Psoas muscle (tissue), 8 donors: ENCODE data around the gene CHCHD3. TPM values are rescaled to one million over a fixed set of nuclear protein-coding genes. Genes with fewer than 3 reads are reported as not detected.
A peak's percentile ranks its signal among the peaks of the same experiment; 100 is the strongest.

Experiments used
- ATAC-seq, 4 donors: fragments of 200-7000 bp; cut with Tn5 transposase; one replicate each; pipeline ENCODE4 v1.9.1; 2020; ENCODE audit warnings: moderate library complexity in 3 of 4, mild to moderate bottlenecking in 2 of 4
- DNase-seq, 2 donors: peaks; one replicate each; pipeline ENCODE4 v3.0.0-alpha.2; 2020
- H3K27ac ChIP-seq: fragments of 200-600 bp; one replicate; pipeline ENCODE4 v1.8.0; 2022
- H3K27me3 ChIP-seq, 3 donors: fragments of 200-600 bp in 1 of 3; one replicate each; pipeline versions ENCODE4 v1.6.1 to v1.8.0; 2013 to 2022; ENCODE audit warnings: low read length in 2 of 3, mild to moderate bottlenecking in 2 of 3, moderate library complexity in 1 of 3; ENCODE audit not compliant: insufficient read depth in 3 of 3
- H3K36me3 ChIP-seq, 2 donors: fragments of 200-600 bp in 1 of 2; one replicate each; pipeline versions ENCODE4 v1.6.1 to v1.8.0; 2013 to 2022; ENCODE audit warnings: low read depth in 1 of 2, mild to moderate bottlenecking in 1 of 2, moderate library complexity in 1 of 2; ENCODE audit not compliant: insufficient read depth in 1 of 2
- H3K4me1 ChIP-seq: fragments of 200-600 bp; one replicate; pipeline ENCODE4 v1.8.0; 2022
- H3K4me3 ChIP-seq: fragments of 200-600 bp; one replicate; pipeline ENCODE4 v1.8.0; 2022; ENCODE audit warnings: mild to moderate bottlenecking
- H3K9me3 ChIP-seq: fragments of 200-600 bp; one replicate; pipeline ENCODE4 v1.8.0; 2022
- WGBS, 3 donors: extraction: QIAGEN DNeasy Blood & Tissue Kit; methylation state at CpG; one replicate each; pipeline versions ENCODE4 v1.1.6 to v1.1.7; 2013; 5-methylcytosine and 5-hydroxymethylcytosine counted together
- intact Hi-C, 2 donors: fragments of 100-400 bp; cut with DNase I; formaldehyde crosslinking; loops; one replicate each; pipeline versions ENCODE4 v1.11.0 to v1.14.2; 2022
- polyA plus RNA-seq, 3 donors: library from polyadenylated mRNA; stranded (reverse); fragments of 200-250 nt; gene quantifications; one replicate each; pipeline ENCODE4 v1.2.3, GENCODE V29; 2013
- total RNA-seq, 4 donors: library from RNA; stranded (reverse); fragmentation: NEBNext Ultra II Directional in 2 of 4; extraction: Animal tissue kit (Norgen Biotek cat#: 25700) in 2 of 4; gene quantifications; one replicate each; pipeline versions ENCODE4 v1.2.1 to v1.2.4, GENCODE V29; 2021 to 2023
- TF ChIP-seq, protein P1 (sequence below): fragments of 200-600 bp; IDR thresholded peaks from one replicate; pipeline ENCODE4 v1.8.0; 2022; ENCODE audit warnings: antibody characterized with exemption
- donor health status: healthy with polysubstance abuse.
- donor health status: DM: no; HTN: no; CAD: no; lungs with moderate emphysema.
- donor health status: Bipolar disorder and iron deficiency.
- donor health status: healthy.
- donor health status: DM: yes; HTN: yes; CAD: no.
- donor health status: DM: no; HTN: no; CAD: no.
- donor health status: DM: no; HTN: no; CAD: no.
- donor health status: DM: yes; HTN: yes; CAD: no.

Gene CHCHD3
- total and polyA plus RNA-seq, 7 donors, result 129 to 206 (median 184) TPM

DNA sequence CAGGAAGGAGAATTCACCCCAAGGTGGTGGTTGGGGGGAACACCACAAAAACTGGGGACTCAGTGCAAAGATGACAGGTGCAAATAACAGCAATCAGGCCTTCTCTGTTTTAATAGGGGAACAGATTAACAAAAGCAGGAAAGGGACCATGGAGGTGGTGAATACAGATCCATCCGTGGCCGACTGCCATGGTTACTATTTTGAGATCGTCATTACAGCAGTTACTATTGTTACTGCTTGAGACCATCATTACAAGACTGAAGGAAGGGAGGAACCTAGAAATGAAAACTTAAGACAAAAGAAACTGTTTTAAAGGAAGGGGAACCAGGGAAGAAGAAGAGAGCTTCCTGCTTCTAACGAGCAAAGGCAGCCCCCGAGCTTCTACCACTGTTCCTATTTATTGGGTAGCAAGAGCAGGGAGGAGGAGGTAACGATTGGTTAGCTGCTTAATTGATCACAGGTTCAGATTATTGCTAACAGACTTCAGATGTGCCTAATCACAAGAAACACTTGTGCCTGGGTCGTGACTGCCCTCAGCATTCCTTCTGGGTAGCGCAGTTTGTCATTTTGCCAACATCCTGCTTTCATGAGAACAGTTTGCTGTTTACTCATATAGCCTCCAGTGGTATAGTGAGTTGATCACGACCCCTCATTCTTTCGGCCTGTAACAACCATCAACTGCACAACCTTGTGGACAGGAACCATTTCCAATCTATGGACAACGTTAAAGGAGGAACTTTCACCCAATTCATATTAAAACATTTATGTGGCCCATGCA lies 216.3 kb downstream of the CHCHD3 start:
- Histone ChIP-seq H3K27ac (no peak overlapping the region), H3K4me1 (peaks cover 23% of the 10 kb centered on the region), H3K9me3 (no peaks in the 10 kb centered on the region), H3K4me3 (no peak overlapping the region), H3K27me3 (no peaks in the 10 kb centered on the region), H3K36me3 (no peaks in the 10 kb centered on the region)
- intact Hi-C loops, result no loop called here
- DNase-seq (no peak), ATAC-seq (peak in 3 of 4 donors; percentile 19 to 79 (median 46))
- TF ChIP-seq, protein P1, sequence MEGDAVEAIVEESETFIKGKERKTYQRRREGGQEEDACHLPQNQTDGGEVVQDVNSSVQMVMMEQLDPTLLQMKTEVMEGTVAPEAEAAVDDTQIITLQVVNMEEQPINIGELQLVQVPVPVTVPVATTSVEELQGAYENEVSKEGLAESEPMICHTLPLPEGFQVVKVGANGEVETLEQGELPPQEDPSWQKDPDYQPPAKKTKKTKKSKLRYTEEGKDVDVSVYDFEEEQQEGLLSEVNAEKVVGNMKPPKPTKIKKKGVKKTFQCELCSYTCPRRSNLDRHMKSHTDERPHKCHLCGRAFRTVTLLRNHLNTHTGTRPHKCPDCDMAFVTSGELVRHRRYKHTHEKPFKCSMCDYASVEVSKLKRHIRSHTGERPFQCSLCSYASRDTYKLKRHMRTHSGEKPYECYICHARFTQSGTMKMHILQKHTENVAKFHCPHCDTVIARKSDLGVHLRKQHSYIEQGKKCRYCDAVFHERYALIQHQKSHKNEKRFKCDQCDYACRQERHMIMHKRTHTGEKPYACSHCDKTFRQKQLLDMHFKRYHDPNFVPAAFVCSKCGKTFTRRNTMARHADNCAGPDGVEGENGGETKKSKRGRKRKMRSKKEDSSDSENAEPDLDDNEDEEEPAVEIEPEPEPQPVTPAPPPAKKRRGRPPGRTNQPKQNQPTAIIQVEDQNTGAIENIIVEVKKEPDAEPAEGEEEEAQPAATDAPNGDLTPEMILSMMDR, result no peak
- WGBS, 3 donors, result 51 to 54% (median 51%) methylated on average over 11 of the region's 11 CpGs

DNA sequence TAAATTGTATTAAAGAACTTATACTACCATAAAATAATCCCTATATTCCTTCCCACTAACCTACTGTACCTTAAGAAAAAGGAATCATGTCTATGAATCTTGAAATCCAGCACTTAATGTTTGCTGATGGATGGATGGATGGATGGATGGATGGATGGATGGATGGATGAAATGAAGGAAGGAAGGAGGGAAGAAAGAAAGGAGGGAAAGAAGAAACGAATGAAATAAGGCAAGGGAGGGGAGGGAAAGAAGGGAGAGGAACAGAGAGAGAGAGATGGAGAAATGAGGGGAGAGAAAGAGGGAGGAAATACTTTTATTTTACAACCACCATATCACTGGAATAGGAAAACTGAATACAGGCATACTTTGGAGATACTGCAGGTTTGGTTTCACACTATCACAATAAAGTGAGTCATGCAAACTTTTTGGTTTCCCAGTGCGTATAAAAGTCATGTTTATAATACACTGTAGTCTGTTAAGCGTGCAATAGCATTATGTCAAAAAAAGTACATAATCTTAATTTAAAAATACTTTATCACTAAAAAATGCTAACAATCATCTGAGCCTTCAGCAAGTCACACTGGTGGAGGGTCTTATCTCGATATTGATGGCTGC lies 219.8 kb downstream of the CHCHD3 start:
- H3K36me3 ChIP-seq, result no peaks in the 10 kb centered on the region
- no peak overlapping the region for H3K27ac ChIP-seq
- no peaks in the 10 kb centered on the region for H3K9me3 ChIP-seq
- intact Hi-C loops, result no loop called here
- WGBS, 3 donors, result 94 to 98% (median 98%) methylated on average over 4 of the region's 4 CpGs
- TF ChIP-seq, protein P1, result no peak
- H3K27me3 ChIP-seq, result no peaks in the 10 kb centered on the region
- no peak overlapping the region for H3K4me3 ChIP-seq
- no peak for ATAC-seq
- peaks cover 17% of the 10 kb centered on the region for H3K4me1 ChIP-seq
- DNase-seq, result no peak

DNA sequence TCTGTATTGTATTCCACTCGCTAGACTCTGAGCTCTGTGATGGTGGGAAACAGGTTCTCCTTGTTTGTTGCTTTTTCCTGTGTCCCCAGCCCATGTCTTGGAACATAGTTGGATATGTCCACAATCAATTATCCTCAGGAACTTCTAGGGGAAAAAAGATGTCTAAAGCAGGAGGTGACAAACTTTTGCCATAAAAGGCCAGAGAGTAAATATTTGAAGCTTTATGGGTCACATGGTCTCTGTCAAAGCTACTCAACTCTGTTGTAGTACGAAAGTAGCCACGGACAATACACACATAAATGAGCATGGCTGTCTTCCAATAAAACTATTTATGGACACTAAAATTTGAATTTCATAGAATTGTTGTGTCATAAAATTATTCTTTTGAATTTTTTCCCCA lies 220.5 kb downstream of the CHCHD3 start:
- Histone ChIP-seq H3K4me1 (peaks cover 13% of the 10 kb centered on the region), H3K27ac (no peak overlapping the region), H3K4me3 (no peak overlapping the region), H3K27me3 (no peaks in the 10 kb centered on the region), H3K36me3 (no peaks in the 10 kb centered on the region), H3K9me3 (no peaks in the 10 kb centered on the region)
- intact Hi-C loops, result no loop called here
- ATAC-seq, result no peak
- WGBS, 3 donors, result 83 to 90% (median 84%) methylated on average over 3 of the region's 3 CpGs
- no peak for DNase-seq
- TF ChIP-seq, protein P1, result no peak

DNA sequence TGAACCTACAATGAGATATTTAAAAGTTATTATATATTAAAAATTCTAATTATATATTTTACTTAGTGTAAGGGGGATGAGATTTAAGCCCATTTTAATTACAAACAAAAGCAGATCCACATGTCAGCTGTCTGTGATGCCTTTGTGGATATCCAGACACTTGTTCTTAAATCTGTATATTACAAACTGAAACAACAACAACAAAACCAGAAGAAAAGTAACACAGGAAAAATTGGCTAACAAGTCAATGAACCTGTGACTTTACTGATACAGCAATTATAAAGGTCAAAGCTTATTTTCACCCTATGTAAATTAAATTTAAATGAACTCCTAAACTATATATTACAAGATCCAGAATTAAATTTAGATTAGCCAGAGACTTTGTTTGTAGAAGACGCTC lies 222.7 kb downstream of the CHCHD3 start:
- Histone ChIP-seq H3K27ac (no peak overlapping the region), H3K27me3 (no peaks in the 10 kb centered on the region), H3K4me3 (no peak overlapping the region), H3K9me3 (no peaks in the 10 kb centered on the region), H3K4me1 (no peaks in the 10 kb centered on the region), H3K36me3 (no peaks in the 10 kb centered on the region)
- TF ChIP-seq, protein P1, result no peak
- 51 to 71% (median 53%) methylated on average over 1 of the region's 1 CpG for WGBS, 3 donors
- ATAC-seq, result no peak
- intact Hi-C loops, result no loop called here
- no peak for DNase-seq
